ENCODE data around the gene SPINK1. TPM values are rescaled to one million over a fixed set of nuclear protein-coding genes. Genes with fewer than 3 reads are reported as not detected.
"Not testable (repeated sequence)": the region's sequence is repeated elsewhere in the genome, so short reads cannot be mapped to it uniquely, and the experiment has no call there.

Gene SPINK1
- total RNA-seq: not detected

GRCh38 chr5:147831465-147831864 is at the start of gene SPINK1:
Gene SPINK1 (minus strand): TSS chr5:147831671. CDS start chr5:147831577, 94 bp downstream.
- no peak for ATAC-seq

- ATAC-seq: no peak
These were observed 49.0 kb upstream of the SPINK1 start for GRCh38 chr5:147880487-147880886.

GRCh38 chr5:147879784-147880183 is 48.3 kb upstream of the SPINK1 start:
- ATAC-seq: no peak

GRCh38 chr5:147878066-147878759 is 46.7 kb upstream of the SPINK1 start, which contains the start of gene SCGB3A2:
Gene SCGB3A2 (plus strand): TSS chr5:147878711. CDS start chr5:147878804, 93 bp downstream.
- no peak for ATAC-seq

GRCh38 chr5:147876626-147877025 is 45.2 kb upstream of the SPINK1 start:
- ATAC-seq: no peak

GRCh38 chr5:147876141-147876540 is 44.7 kb upstream of the SPINK1 start:
- no peak for ATAC-seq

GRCh38 chr5:147874910-147875367 is 43.5 kb upstream of the SPINK1 start:
- ATAC-seq: no peak

- peak; percentile 71 for ATAC-seq
These were observed 42.8 kb upstream of the SPINK1 start for GRCh38 chr5:147874118-147874875.

- ATAC-seq: not testable (repeated sequence)
These were observed 41.4 kb upstream of the SPINK1 start for GRCh38 chr5:147872744-147873435.

- not testable (repeated sequence) for ATAC-seq
These were observed 40.6 kb upstream of the SPINK1 start for GRCh38 chr5:147871980-147872549.

GRCh38 chr5:147869892-147870291 is 38.4 kb upstream of the SPINK1 start:
- not testable (repeated sequence) for ATAC-seq

- no peak for ATAC-seq
These were observed 37.6 kb upstream of the SPINK1 start for GRCh38 chr5:147869112-147869511.

GRCh38 chr5:147863454-147864158 is 32.1 kb upstream of the SPINK1 start:
- ATAC-seq: peak; percentile 64

GRCh38 chr5:147860641-147861025 is 29.2 kb upstream of the SPINK1 start:
- no peak for ATAC-seq

- ATAC-seq: no peak
These were observed 28.6 kb upstream of the SPINK1 start for GRCh38 chr5:147859962-147860640.

- no peak for ATAC-seq
These were observed 27.1 kb upstream of the SPINK1 start for GRCh38 chr5:147858565-147858964.

GRCh38 chr5:147857302-147858129 is 26.0 kb upstream of the SPINK1 start:
- ATAC-seq: peak; percentile 66

GRCh38 chr5:147856801-147857200 is 25.3 kb upstream of the SPINK1 start:
- no peak for ATAC-seq

GRCh38 chr5:147855774-147856069 is 24.3 kb upstream of the SPINK1 start:
- no peak for ATAC-seq

GRCh38 chr5:147854894-147855773 is 23.7 kb upstream of the SPINK1 start:
- no peak for ATAC-seq

All from esophagus mucosa (tissue), 1 donor.